ENCODE data around the gene DDX31.
"Not testable (repeated sequence)": the region's sequence is repeated elsewhere in the genome, so short reads cannot be mapped to it uniquely, and the experiment has no call there.

The DDX31 gene

DNA sequence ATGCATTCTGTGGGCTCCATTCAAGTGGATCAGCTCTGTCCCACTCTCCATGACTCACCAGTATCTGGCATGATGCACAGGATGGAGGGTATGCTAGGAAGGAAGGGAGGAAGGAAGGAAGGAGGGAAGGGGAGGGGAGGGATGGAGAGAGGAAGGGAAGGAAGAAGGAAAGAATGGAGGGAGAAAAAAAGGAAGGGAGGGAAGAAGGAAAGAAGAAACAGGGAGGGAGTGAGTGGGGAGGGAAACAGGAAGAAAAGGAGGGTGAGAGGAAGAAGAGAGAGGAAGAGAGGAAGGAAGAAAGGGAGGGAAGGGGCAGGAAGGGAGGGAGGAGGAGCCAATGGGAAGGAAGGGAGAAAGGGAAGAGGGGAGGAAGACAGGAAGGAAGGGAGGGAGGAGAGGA lies 92.7 kb downstream of the DDX31 start:
- no peaks in the 10 kb centered on the region for H3K9me3 Mint-ChIP-seq (ENCODE audit: low read depth)
- H3K4me3 Mint-ChIP-seq = no peak overlapping the region
- H3K36me3 Mint-ChIP-seq = peaks cover 4% of the 10 kb centered on the region
- H3K27me3 Mint-ChIP-seq = peaks cover 45% of the 10 kb centered on the region
- no peak overlapping the region for H3K27ac Mint-ChIP-seq
- peaks cover 6% of the 10 kb centered on the region for H3K4me1 Mint-ChIP-seq (ENCODE audit: low read depth)

DNA sequence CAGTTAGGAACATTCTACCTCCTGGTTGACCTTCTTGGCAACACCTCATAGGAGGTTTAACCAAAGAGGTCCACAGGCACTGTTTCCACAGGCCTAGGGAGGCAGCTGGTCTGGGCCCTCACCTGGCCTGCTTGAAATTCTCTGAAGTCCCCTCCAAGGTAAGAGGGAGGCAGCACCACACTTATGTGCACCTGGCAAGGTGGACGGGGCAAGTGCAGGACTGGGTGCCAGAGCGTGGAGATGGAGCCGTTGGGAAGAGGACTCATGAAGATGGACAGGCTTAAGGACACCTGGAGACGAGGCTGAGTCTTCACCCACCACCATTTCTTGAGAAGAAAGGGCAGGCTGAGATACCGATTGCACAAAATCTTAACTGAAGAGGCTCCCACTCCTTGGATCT lies 94.0 kb downstream of the DDX31 start:
- Mint-ChIP-seq H3K36me3 (peaks cover 4% of the 10 kb centered on the region), H3K4me3 (no peak overlapping the region), H3K9me3 (ENCODE audit: low read depth) (no peaks in the 10 kb centered on the region), H3K4me1 (ENCODE audit: low read depth) (no peaks in the 10 kb centered on the region), H3K27ac (no peak overlapping the region), H3K27me3 (peaks cover 42% of the 10 kb centered on the region)

- peaks cover 42% of the 10 kb centered on the region for H3K27me3 Mint-ChIP-seq
- no peaks in the 10 kb centered on the region for H3K4me1 Mint-ChIP-seq (ENCODE audit: low read depth)
- no peaks in the 10 kb centered on the region for H3K9me3 Mint-ChIP-seq (ENCODE audit: low read depth)
- H3K4me3 Mint-ChIP-seq = no peak overlapping the region
- H3K27ac Mint-ChIP-seq = no peak overlapping the region
- peaks cover 4% of the 10 kb centered on the region for H3K36me3 Mint-ChIP-seq
Observed at GRCh38 chr9:132575005-132575609, 94.7 kb downstream of the DDX31 start.

DNA sequence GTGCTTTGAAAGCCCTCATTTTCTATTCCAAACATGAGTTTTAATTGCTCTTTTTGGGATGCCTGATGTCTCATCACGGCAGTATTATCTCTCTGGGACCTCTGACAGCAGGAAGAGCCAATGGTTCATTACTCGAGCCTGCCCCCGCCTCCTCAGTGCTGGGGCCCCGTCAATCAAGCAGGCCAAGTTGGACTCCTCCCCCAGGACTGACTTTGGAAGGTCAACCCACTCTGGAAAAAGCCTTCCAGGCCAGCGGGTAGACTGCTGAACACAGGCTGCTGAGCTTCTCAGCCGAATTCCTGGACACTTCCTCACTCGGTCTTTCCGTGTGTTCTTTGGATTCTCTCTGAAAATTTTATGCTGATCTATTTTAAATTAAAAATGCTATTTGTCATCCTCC lies 96.9 kb downstream of the DDX31 start:
- no peaks in the 10 kb centered on the region for H3K4me1 Mint-ChIP-seq (ENCODE audit: low read depth)
- H3K9me3 Mint-ChIP-seq (ENCODE audit: low read depth) = no peaks in the 10 kb centered on the region
- peaks cover 4% of the 10 kb centered on the region for H3K36me3 Mint-ChIP-seq
- no peak overlapping the region for H3K4me3 Mint-ChIP-seq
- H3K27ac Mint-ChIP-seq = no peak overlapping the region
- peaks cover 33% of the 10 kb centered on the region for H3K27me3 Mint-ChIP-seq

DNA sequence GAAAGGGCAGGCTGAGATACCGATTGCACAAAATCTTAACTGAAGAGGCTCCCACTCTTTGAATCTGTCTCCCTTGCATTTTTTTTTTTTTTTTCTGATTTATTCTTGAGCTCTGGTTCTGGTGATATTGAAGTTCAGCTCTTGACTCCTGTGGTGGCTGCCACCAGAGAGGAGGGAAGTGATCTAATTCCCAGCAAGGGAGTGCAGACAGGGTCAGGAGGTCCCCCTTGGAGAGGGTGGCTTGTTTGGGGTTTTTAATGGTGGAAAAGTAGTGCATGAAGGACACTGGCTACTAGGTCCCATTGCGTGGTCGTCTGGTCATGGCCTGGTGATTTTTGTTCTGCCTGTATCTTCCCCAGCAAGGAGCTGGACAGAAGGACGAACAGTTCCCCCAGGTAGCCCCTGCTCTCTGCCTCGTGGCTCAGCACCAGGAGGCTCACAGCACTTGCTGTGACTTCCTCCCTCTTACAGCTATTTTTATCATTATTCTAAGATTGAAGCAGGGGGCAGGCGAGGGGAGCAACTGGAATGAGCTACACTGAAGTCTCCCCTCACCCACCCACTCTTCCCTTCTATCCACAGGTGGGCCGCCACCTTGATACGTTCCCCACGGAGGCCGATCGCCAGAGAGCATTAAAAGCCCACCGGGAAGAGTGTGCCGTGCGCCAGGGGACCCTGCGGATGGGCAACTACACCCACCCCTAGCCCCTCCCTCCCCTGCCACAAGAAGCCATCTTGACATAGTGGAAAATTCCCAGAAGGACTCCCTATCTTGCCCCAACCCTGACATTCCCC lies 97.8 kb downstream of the DDX31 start:
- Mint-ChIP-seq H3K27me3 (peaks cover 24% of the 10 kb centered on the region), H3K4me1 (ENCODE audit: low read depth) (no peaks in the 10 kb centered on the region), H3K4me3 (no peak overlapping the region)

DNA sequence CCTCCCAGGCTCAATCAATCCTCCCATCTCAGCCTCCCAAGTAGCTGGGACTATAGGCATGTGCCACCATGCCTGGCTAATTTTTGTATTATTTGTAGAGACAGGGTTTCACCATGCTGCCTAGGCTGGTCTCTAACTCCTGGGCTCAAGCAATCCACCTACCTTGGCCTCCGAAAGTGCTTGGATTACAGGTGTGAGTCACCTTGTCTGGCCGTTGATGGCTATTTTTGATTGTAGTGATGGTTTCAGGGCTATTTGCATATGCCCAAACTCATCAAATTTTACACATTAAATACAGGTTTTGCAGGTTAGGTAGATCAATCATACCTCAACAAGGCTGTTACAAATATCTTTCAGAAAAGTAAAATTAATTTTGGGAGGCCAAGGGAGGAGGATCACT lies 101.0 kb downstream of the DDX31 start:
- H3K4me1 Mint-ChIP-seq (ENCODE audit: low read depth); H3K36me3 Mint-ChIP-seq; H3K4me3 Mint-ChIP-seq; H3K27me3 Mint-ChIP-seq; H3K27ac Mint-ChIP-seq; H3K9me3 Mint-ChIP-seq (ENCODE audit: low read depth): not testable (repeated sequence)

More for the DNA sequence above, 97.8 kb downstream of the DDX31 start:
- no peak overlapping the region for H3K27ac Mint-ChIP-seq
- no peaks in the 10 kb centered on the region for H3K9me3 Mint-ChIP-seq (ENCODE audit: low read depth)
- H3K36me3 Mint-ChIP-seq = peaks cover 7% of the 10 kb centered on the region

GRCh38 chr9:132564526-132564925 lies 105.3 kb downstream of the DDX31 start:
- Mint-ChIP-seq H3K4me1 (ENCODE audit: low read depth) (no peaks in the 10 kb centered on the region), H3K27me3 (peaks cover 6% of the 10 kb centered on the region), H3K36me3 (peaks cover 7% of the 10 kb centered on the region), H3K27ac (no peak overlapping the region), H3K9me3 (ENCODE audit: low read depth) (peaks cover 2% of the 10 kb centered on the region), H3K4me3 (no peak overlapping the region)

GRCh38 chr9:132562306-132562573 lies 107.5 kb downstream of the DDX31 start:
- H3K27me3 Mint-ChIP-seq = peaks cover 9% of the 10 kb centered on the region
- H3K4me1 Mint-ChIP-seq (ENCODE audit: low read depth) = no peaks in the 10 kb centered on the region
- peaks cover 6% of the 10 kb centered on the region for H3K36me3 Mint-ChIP-seq
- no peak overlapping the region for H3K27ac Mint-ChIP-seq
- H3K4me3 Mint-ChIP-seq = no peak overlapping the region
- peaks cover 5% of the 10 kb centered on the region for H3K9me3 Mint-ChIP-seq (ENCODE audit: low read depth)

- Mint-ChIP-seq H3K36me3 (peaks cover 3% of the 10 kb centered on the region), H3K27me3 (peaks cover 9% of the 10 kb centered on the region), H3K4me1 (ENCODE audit: low read depth) (no peaks in the 10 kb centered on the region), H3K27ac (no peak overlapping the region), H3K4me3 (no peak overlapping the region), H3K9me3 (ENCODE audit: low read depth) (peaks cover 5% of the 10 kb centered on the region)
Observed at GRCh38 chr9:132560616-132561202, 109.1 kb downstream of the DDX31 start.

DNA sequence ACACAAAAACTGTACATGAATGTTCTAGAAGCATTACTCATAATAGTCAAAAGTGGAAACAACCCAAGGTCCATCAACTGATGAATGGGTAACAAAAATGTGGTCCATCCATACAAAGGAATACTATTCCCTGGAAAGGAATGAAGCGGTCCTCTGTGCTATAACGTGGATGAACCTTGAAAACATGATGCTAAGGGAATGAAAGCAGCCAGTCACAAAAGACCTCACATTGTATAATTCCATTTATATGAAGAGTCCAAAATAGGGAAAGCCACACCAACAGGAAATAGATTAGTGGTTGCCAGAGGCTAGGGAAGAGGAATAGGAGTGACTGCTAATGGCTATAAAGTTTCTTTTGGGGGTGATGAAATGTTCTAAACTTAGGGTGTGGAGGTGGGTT lies 110.1 kb downstream of the DDX31 start:
- Mint-ChIP-seq H3K36me3 (peaks cover 3% of the 10 kb centered on the region), H3K9me3 (ENCODE audit: low read depth) (peaks cover 5% of the 10 kb centered on the region), H3K4me1 (ENCODE audit: low read depth) (no peaks in the 10 kb centered on the region), H3K27ac (no peak overlapping the region), H3K27me3 (peaks cover 9% of the 10 kb centered on the region), H3K4me3 (no peak overlapping the region)

DNA sequence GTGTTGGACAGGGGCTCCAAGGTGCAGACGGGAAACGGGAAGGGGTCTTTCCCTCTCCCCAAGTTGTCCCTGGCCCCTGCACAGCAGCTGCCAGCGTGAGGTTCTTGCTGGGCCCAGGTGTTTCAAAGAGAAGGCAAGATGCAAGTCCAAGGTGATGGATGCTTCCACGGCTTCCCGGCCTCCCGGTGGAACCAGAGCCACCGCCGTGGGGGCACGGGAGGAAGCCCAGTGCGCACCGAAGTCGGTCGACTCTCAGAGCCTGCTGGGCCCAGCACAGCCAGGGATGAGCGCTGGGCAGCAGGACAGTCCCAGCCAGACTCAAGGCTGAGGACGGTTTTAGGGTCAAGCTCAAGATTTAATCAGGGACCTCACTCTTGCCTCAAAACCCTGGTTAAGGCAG lies 112.6 kb downstream of the DDX31 start:
- no peak overlapping the region for H3K27ac Mint-ChIP-seq
- H3K27me3 Mint-ChIP-seq = peaks cover 7% of the 10 kb centered on the region
- H3K4me3 Mint-ChIP-seq = no peak overlapping the region
- peaks cover 3% of the 10 kb centered on the region for H3K36me3 Mint-ChIP-seq
- H3K9me3 Mint-ChIP-seq (ENCODE audit: low read depth) = peaks cover 5% of the 10 kb centered on the region
- H3K4me1 Mint-ChIP-seq (ENCODE audit: low read depth) = no peaks in the 10 kb centered on the region

GRCh38 chr9:132556714-132557113 lies 113.1 kb downstream of the DDX31 start:
- Mint-ChIP-seq H3K4me1 (ENCODE audit: low read depth) (no peaks in the 10 kb centered on the region), H3K36me3 (peaks cover 3% of the 10 kb centered on the region), H3K4me3 (no peak overlapping the region), H3K27ac (no peak overlapping the region), H3K27me3 (peaks cover 7% of the 10 kb centered on the region), H3K9me3 (ENCODE audit: low read depth) (peaks cover 5% of the 10 kb centered on the region)

DNA sequence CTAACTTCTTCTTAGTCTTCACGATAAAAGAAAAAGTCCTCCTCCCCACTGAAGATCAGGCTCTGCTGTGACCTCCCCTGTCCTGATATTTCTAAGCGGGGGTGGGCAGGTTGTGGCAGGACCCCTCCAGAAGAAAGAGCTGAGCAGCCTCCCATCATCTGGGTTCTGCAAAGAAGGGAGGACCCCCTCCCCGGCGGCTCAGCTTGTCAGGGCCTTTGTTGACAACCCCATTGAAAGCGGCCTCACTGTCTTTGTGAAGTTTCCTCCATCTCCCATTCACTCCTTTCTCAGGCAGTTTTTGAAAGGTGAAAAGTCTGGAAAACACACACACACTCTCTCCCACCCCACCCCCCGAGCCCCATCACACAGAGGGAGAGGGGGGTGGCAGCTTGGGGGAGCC lies 113.5 kb downstream of the DDX31 start:
- H3K9me3 Mint-ChIP-seq (ENCODE audit: low read depth) = peaks cover 5% of the 10 kb centered on the region
- H3K27me3 Mint-ChIP-seq = peaks cover 7% of the 10 kb centered on the region
- H3K36me3 Mint-ChIP-seq = peaks cover 3% of the 10 kb centered on the region
- H3K4me3 Mint-ChIP-seq = no peak overlapping the region
- no peaks in the 10 kb centered on the region for H3K4me1 Mint-ChIP-seq (ENCODE audit: low read depth)
- H3K27ac Mint-ChIP-seq = no peak overlapping the region

DNA sequence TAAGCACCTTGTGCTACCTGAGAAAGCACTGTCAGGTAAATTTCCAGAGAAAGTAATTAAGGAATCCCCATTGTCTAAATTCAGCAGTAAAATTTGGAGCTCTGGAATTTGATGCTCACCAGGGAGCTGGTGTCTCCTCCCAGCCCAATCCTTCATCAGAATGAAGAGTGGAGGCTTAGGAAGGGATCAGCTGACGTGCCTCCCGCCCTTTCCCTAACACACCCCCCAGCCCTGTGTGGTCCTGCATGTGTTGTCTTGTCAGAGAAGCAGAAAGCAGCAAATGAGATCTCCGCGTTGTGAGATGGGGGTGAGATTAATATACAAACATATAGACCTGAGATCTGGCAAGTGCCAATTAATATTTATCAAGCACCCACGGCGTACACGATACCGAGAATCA lies 114.3 kb downstream of the DDX31 start:
- H3K4me3 Mint-ChIP-seq = no peak overlapping the region
- no peaks in the 10 kb centered on the region for H3K4me1 Mint-ChIP-seq (ENCODE audit: low read depth)
- H3K27me3 Mint-ChIP-seq = peaks cover 9% of the 10 kb centered on the region
- peaks cover 5% of the 10 kb centered on the region for H3K9me3 Mint-ChIP-seq (ENCODE audit: low read depth)
- peaks cover 3% of the 10 kb centered on the region for H3K36me3 Mint-ChIP-seq
- no peak overlapping the region for H3K27ac Mint-ChIP-seq

- Mint-ChIP-seq H3K27ac (no peak overlapping the region), H3K36me3 (peaks cover 3% of the 10 kb centered on the region), H3K4me1 (ENCODE audit: low read depth) (no peaks in the 10 kb centered on the region), H3K4me3 (no peak overlapping the region), H3K27me3 (peaks cover 7% of the 10 kb centered on the region), H3K9me3 (ENCODE audit: low read depth) (peaks cover 5% of the 10 kb centered on the region)
Observed at GRCh38 chr9:132554755-132555154, 115.0 kb downstream of the DDX31 start.

- Mint-ChIP-seq H3K27me3 (peaks cover 2% of the 10 kb centered on the region), H3K9me3 (ENCODE audit: low read depth) (no peaks in the 10 kb centered on the region), H3K36me3 (no peaks in the 10 kb centered on the region), H3K27ac (no peak overlapping the region), H3K4me1 (ENCODE audit: low read depth) (no peaks in the 10 kb centered on the region), H3K4me3 (no peak overlapping the region)
Observed at GRCh38 chr9:132552041-132552440, 117.7 kb downstream of the DDX31 start.
